Heart right ventricle (tissue), 16 donors: ENCODE measurements around the gene OR5H2. TPM values are rescaled to one million over a fixed set of nuclear protein-coding genes. Genes with fewer than 3 reads are reported as not detected.

Source experiments
- ATAC-seq, 8 donors: fragments of 200-7000 bp; cut with Tn5 transposase; one replicate each; pipeline ENCODE4 v1.9.1; 2020; ENCODE audit warnings: mild to moderate bottlenecking in 8 of 8, moderate library complexity in 8 of 8, moderate number of reproducible peaks in 1 of 8
- DNase-seq, 2 donors: peaks; one replicate each; pipeline ENCODE4 v3.0.0-alpha.2; 2020
- H3K27ac ChIP-seq, 10 donors: fragments of 200-600 bp; sonication (generic) in 2 of 10; one replicate each; pipeline versions ENCODE4 v1.5.0 to v1.8.0; 2020 to 2022; ENCODE audit warnings: mild to moderate bottlenecking in 3 of 10
- H3K27me3 ChIP-seq, 7 donors: fragments of 200-600 bp; one replicate each; pipeline ENCODE4 v1.8.0; 2021 to 2022; ENCODE audit warnings: mild to moderate bottlenecking in 2 of 7
- H3K36me3 ChIP-seq, 9 donors: fragments of 200-600 bp; sonication (generic) in 1 of 9; one replicate each; pipeline versions ENCODE4 v1.5.0 to v1.8.0; 2020 to 2022; ENCODE audit warnings: mild to moderate bottlenecking in 2 of 9
- H3K4me1 ChIP-seq, 9 donors: fragments of 200-600 bp; sonication (generic) in 1 of 9; one replicate each; pipeline versions ENCODE4 v1.5.0 to v1.8.0; 2020 to 2022; ENCODE audit warnings: mild to moderate bottlenecking in 4 of 9
- H3K4me3 ChIP-seq, 10 donors: fragments of 200-600 bp; sonication (generic) in 2 of 10; one replicate each; pipeline versions ENCODE4 v1.5.0 to v1.8.0; 2020 to 2022; ENCODE audit warnings: mild to moderate bottlenecking in 7 of 10, moderate library complexity in 2 of 10
- H3K9me3 ChIP-seq, 11 donors: fragments of 200-600 bp in 10 of 11; sonication (generic) in 2 of 11; one replicate each; pipeline versions ENCODE4 v1.5.0 to v1.8.0; 2013 to 2022; ENCODE audit warnings: mild to moderate bottlenecking in 2 of 11, control low read depth in 1 of 11, moderate library complexity in 1 of 11
- CTCF ChIP-seq, 9 donors: fragments of 200-600 bp; sonication (generic) in 2 of 9; IDR thresholded peaks; one replicate each; pipeline versions ENCODE4 v1.5.0 to v1.8.0; 2021 to 2022; ENCODE audit warnings: antibody characterized with exemption in 9 of 9, mild to moderate bottlenecking in 5 of 9, moderate library complexity in 1 of 9
- WGBS, 2 donors: extraction: QIAGEN DNeasy Blood & Tissue Kit; methylation state at CpG; one replicate each; pipeline ENCODE4 v1.1.7; 2013; ENCODE audit warnings: inconsistent platforms in 1 of 2; 5-methylcytosine and 5-hydroxymethylcytosine counted together
- intact Hi-C, 10 donors: fragments of 100-400 bp; cut with DNase I; formaldehyde crosslinking; loops; one replicate each; pipeline versions ENCODE4 v1.11.1 to v1.14.2; 2022
- polyA plus RNA-seq, 2 donors: library from polyadenylated mRNA; stranded (reverse); fragments of 200-250 nt; gene quantifications; one replicate each; pipeline ENCODE4 v1.2.3, GENCODE V29; 2013
- total RNA-seq, 10 donors: library from RNA; stranded (reverse); fragmentation: NEBNext Ultra II Directional in 3 of 10; extraction: Animal tissue kit (Norgen Biotek cat#: 25700) in 3 of 10; gene quantifications; one replicate each; pipeline versions ENCODE4 v1.2.1 to v1.2.4, GENCODE V29; 2021 to 2023
- donor health status: Arrhythmogenic right ventricular cardiomyopathy.
- donor health status: ischemic (EF 13 %, LVEDD 7.1; RV severe dilation, severe dysfunction).
- donor health status: healthy with polysubstance abuse.
- donor health status: DM: no; HTN: yes; CAD: no.
- donor health status: DM: no; HTN: no; CAD: no.
- donor health status: ischemic (EF 25% LVEDD 6.9; RV normal size, moderate dysfunction).
- donor health status: ischemic (EF 25% LVEDD 5.7; RV mildly dilated, moderate dysfunction).
- donor health status: healthy.
- donor health status: DM: yes; HTN: yes; CAD: no.
- donor health status: Ischemic cardiomyopathy.
- donor health status: ischemic (EF 35%, LVEDD 5.7; RV mildly dilated, moderate dysfunction).
- donor health status: nonischemic (EF 11% LVEDD 7.7; RV severe dilation, severe dysfunction).
- donor health status: DM: yes; HTN: yes; CAD: no.
- donor health status: PGD.
- donor health status: ischemic (EF 29% LVEDD 5.4; RV normal size, mild dysfunction).
- donor health status: nonischemic (EF 23%, LVEDD 6.1; RV moderate dilation, normal function).

The OR5H2 gene
- total and polyA plus RNA-seq, 12 donors = not detected

- no peak for ATAC-seq
Observed at GRCh38 chr3:98323425-98323824, 41.1 kb downstream of the OR5H2 start.

DNA sequence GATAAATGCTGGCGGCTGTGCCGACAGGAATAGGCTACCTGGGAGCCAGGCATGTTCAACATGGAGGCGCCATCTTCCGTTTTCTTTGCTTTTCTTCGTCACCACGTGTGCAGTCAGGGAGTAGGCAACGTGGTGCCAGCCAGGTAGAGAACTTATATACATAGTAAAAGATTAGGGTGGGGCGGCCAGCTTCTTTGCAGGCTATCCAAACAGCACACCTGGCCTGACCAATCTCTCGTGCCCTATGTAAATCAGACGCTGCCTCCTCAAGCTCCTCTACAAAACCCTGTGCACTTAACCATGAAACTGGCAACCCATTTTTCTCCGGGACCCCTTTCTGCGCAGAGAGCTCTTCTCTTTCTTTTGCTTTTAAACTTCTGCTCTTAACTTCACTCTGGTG is 42.8 kb downstream of the OR5H2 start:
- no peak overlapping the region for H3K27ac ChIP-seq
- H3K9me3 ChIP-seq = no peaks in the 10 kb centered on the region
- H3K4me1 ChIP-seq = no peaks in the 10 kb centered on the region
- H3K36me3 ChIP-seq = no peaks in the 10 kb centered on the region
- WGBS, 2 donors = 74 to 80% methylated on average over 12 of the region's 12 CpGs
- TF ChIP-seq CTCF (IDR thresholded peaks at IDR 0.05) = no peak
- H3K27me3 ChIP-seq = peaks cover 0 to 14% (median 0%) of the 10 kb centered on the region in 7 donors
- no peak for DNase-seq
- H3K4me3 ChIP-seq = no peak overlapping the region
- ATAC-seq = no peak
- intact Hi-C loops = loop anchor here in 2 of 10 donors (5.0 to 10.0 kb wide), 2 partner anchors 283 to 540 kb away; no protein-coding TSS in a partner anchor

More at GRCh38 chr3:98323425-98323824, 41.1 kb downstream of the OR5H2 start:
- DNase-seq = no peak
- Histone ChIP-seq H3K4me3 (no peak overlapping the region), H3K27me3 (peaks cover 0 to 5% (median 0%) of the 10 kb centered on the region in 7 donors), H3K4me1 (no peaks in the 10 kb centered on the region), H3K9me3 (no peaks in the 10 kb centered on the region), H3K36me3 (no peaks in the 10 kb centered on the region), H3K27ac (no peak overlapping the region)
- intact Hi-C loops = loop anchor here in 1 of 10 donors (10.0 kb wide), 1 partner anchor 539 kb away; no protein-coding TSS in a partner anchor
- TF ChIP-seq CTCF (IDR thresholded peaks at IDR 0.05) = no peak

DNA sequence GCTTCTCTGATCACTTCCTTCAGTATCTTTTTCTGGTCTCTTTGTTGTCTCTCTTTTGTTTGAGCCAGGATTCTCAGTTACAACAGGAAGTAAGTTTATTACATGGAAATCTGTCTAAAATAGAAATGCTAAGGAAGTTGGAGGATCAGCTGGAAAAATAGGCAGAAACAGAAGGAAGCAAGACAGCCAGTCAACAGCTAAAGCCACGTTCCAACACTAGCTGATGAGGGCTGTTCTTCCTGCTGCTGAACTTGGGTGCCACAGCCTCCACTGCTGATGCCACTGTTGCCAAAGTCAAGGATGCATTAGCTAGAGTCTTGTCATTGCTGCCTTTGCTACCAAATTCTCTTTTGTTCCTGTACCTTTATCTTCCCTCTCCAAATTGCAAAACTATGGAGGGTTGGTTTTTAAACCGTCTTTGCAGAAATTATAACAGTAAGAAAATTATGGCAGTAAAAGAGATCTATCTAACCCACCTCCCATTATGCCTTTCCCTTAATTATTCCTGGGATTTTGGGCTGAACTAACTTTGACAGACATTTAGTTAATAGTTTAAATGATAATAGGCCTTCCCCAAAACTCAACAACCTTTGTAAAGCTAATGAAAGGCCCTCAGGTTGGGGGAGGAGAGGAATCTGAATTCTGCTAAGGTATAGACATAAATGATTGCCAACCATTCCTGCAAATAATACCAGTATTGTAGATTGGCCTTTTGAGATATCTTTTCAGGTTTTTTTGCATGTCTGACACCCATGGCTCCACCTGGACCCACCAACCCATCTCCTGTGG is 44.0 kb downstream of the OR5H2 start:
- peaks cover 0 to 18% (median 0%) of the 10 kb centered on the region in 7 donors for H3K27me3 ChIP-seq
- H3K27ac ChIP-seq = no peak overlapping the region
- H3K4me1 ChIP-seq = no peaks in the 10 kb centered on the region
- H3K36me3 ChIP-seq = no peaks in the 10 kb centered on the region
- H3K4me3 ChIP-seq = no peak overlapping the region
- ATAC-seq = no peak
- WGBS, 2 donors = 54 to 55% methylated on average over 2 of the region's 2 CpGs
- no peaks in the 10 kb centered on the region for H3K9me3 ChIP-seq
- intact Hi-C loops = loop anchor here in 2 of 10 donors (5.0 to 10.0 kb wide), 2 partner anchors 284 to 541 kb away; no protein-coding TSS in a partner anchor
- TF ChIP-seq CTCF (IDR thresholded peaks at IDR 0.05) = no peak
- DNase-seq = no peak

GRCh38 chr3:98326945-98327344 is 44.6 kb downstream of the OR5H2 start:
- no peaks in the 10 kb centered on the region for H3K4me1 ChIP-seq
- no peak for TF ChIP-seq CTCF (IDR thresholded peaks at IDR 0.05)
- no peak overlapping the region for H3K27ac ChIP-seq
- ATAC-seq (no peak), DNase-seq (no peak)
- no peaks in the 10 kb centered on the region for H3K9me3 ChIP-seq
- intact Hi-C loops = loop anchor here in 2 of 10 donors (5.0 to 10.0 kb wide), 2 partner anchors 285 to 542 kb away; no protein-coding TSS in a partner anchor
- H3K4me3 ChIP-seq = no peak overlapping the region
- H3K27me3 ChIP-seq = peaks cover 0 to 19% (median 0%) of the 10 kb centered on the region in 7 donors
- no peaks in the 10 kb centered on the region for H3K36me3 ChIP-seq
